K562 (cell line): Measurements from ENCODE around the gene CENPN. TPM values are rescaled to one million over a fixed set of nuclear protein-coding genes. Genes with fewer than 3 reads are reported as not detected.

ENCODE experiments used
- CREB1 ChIP-seq, 2 experiments: sonication (generic) in 1 of 2; formaldehyde crosslinking in 1 of 2; IDR thresholded peaks; 2 replicates each; pipeline versions ENCODE4 v1.6.1 to v1.8.0; 2012 to 2022; ENCODE audit warnings: inconsistent platforms in 1 of 2, mild to moderate bottlenecking in 1 of 2, missing genetic modification reagents in 1 of 2, moderate library complexity in 1 of 2
- DMBX1 ChIP-seq: fragments of 250-450 bp; sonication (Bioruptor Pico); IDR thresholded peaks from 2 replicates; pipeline ENCODE4 v1.8.0; 2022; ENCODE audit warnings: inconsistent platforms, mild to moderate bottlenecking, moderate library complexity, borderline replicate concordance
- ERF ChIP-seq: fragments of 450-650 bp; formaldehyde crosslinking; IDR thresholded peaks from 2 replicates; pipeline ENCODE4 v1.4.0; 2020; ENCODE audit warnings: mild to moderate bottlenecking, mixed read lengths
- FOXM1 ChIP-seq, 2 experiments: fragments of 450-650 bp in 1 of 2; sonication (generic) in 1 of 2; formaldehyde crosslinking in 1 of 2; IDR thresholded peaks; 2 replicates each; pipeline versions ENCODE4 v1.6.1 to v1.9.0; 2017 to 2022; ENCODE audit warnings: low read depth in 2 of 2, mild to moderate bottlenecking in 2 of 2, missing genetic modification reagents in 1 of 2, moderate library complexity in 1 of 2
- HEY1 ChIP-seq: fragments of 250-450 bp; sonication (Bioruptor Pico); IDR thresholded peaks from 2 replicates; pipeline ENCODE4 v1.5.0; 2020; ENCODE audit warnings: mild to moderate bottlenecking, moderate library complexity, borderline replicate concordance
- HOMEZ ChIP-seq: fragments of 250-450 bp; sonication (Bioruptor Pico); IDR thresholded peaks from 2 replicates; pipeline ENCODE4 v1.4.0; 2020; ENCODE audit warnings: mild to moderate bottlenecking, moderate library complexity
- MAFG ChIP-seq: fragments of 450-650 bp; conservative IDR thresholded peaks from 2 replicates; pipeline ENCODE4 v1.6.1; 2016; ENCODE audit warnings: missing genetic modification characterization, missing compliant biosample characterization
- MBD2 ChIP-seq: sonication (generic); IDR thresholded peaks from 2 replicates; pipeline ENCODE4 v1.6.1; 2016; ENCODE audit warnings: low read depth, borderline replicate concordance
- NFE2L1 ChIP-seq: fragments of 450-650 bp; IDR thresholded peaks from 2 replicates; pipeline ENCODE4 v1.6.1; 2016; ENCODE audit warnings: missing genetic modification characterization, low read depth, mild to moderate bottlenecking, missing compliant biosample characterization, moderate library complexity, borderline replicate concordance
- PPARD ChIP-seq: fragments of 250-450 bp; sonication (Bioruptor Pico); IDR thresholded peaks from 2 replicates; pipeline ENCODE4 v1.8.0; 2022; ENCODE audit warnings: inconsistent platforms, mild to moderate bottlenecking, moderate library complexity
- RBM17 ChIP-seq: fragments of 200-400 bp; formaldehyde crosslinking; IDR thresholded peaks from 2 replicates; pipeline ENCODE4 v1.6.1; 2017; ENCODE audit warnings: low read depth, mild to moderate bottlenecking, low read length, borderline replicate concordance
- SAP30 ChIP-seq: fragments of 200-600 bp; sonication (generic); IDR thresholded peaks from 2 replicates; pipeline ENCODE4 v1.6.1; 2012; ENCODE audit warnings: borderline replicate concordance, low read depth, mild to moderate bottlenecking, moderate library complexity, low read length, control low read depth, inconsistent platforms; ENCODE audit not compliant: insufficient read depth, poor library complexity, severe bottlenecking
- SETDB1 ChIP-seq: IDR thresholded peaks from one replicate; pipeline ENCODE4 v1.6.1; 2012; ENCODE audit warnings: low read length, control low read depth, inconsistent platforms
- SIX5 ChIP-seq, 2 experiments: IDR thresholded peaks; 2 replicates each; pipeline ENCODE4 v1.6.1; 2011; ENCODE audit warnings: low read length in 2 of 2, borderline replicate concordance in 1 of 2, low read depth in 1 of 2, mild to moderate bottlenecking in 1 of 2, moderate library complexity in 1 of 2; ENCODE audit not compliant: insufficient read depth in 1 of 2
- SMARCB1 ChIP-seq: IDR thresholded peaks from 2 replicates; pipeline ENCODE4 v1.6.1; 2011; ENCODE audit warnings: improper control_type of control experiment, low read depth; ENCODE audit not compliant: insufficient read length
- TFAP4 ChIP-seq: sonication (generic); formaldehyde crosslinking; IDR thresholded peaks from 2 replicates; pipeline ENCODE4 v1.8.0; 2022; ENCODE audit warnings: missing genetic modification reagents, mild to moderate bottlenecking, moderate library complexity, borderline replicate concordance
- U2AF1 ChIP-seq: fragments of 200-400 bp; formaldehyde crosslinking; optimal IDR thresholded peaks from 2 replicates; pipeline ENCODE3; 2017; ENCODE audit warnings: mild to moderate bottlenecking, low read depth, low read length, moderate library complexity
- WHSC1 ChIP-seq: IDR thresholded peaks from one replicate; pipeline ENCODE4 v1.6.1; 2012; ENCODE audit warnings: low read length, control low read depth, inconsistent platforms
- ZNF140 ChIP-seq: fragments of 250-450 bp; sonication (Bioruptor Pico); IDR thresholded peaks from 2 replicates; pipeline ENCODE4 v1.8.0; 2021; ENCODE audit warnings: moderate library complexity, mild to moderate bottlenecking, inconsistent platforms
- ZNF174 ChIP-seq: fragments of 250-450 bp; sonication (Bioruptor Pico); IDR thresholded peaks from 2 replicates; pipeline ENCODE4 v1.4.0; 2020; ENCODE audit warnings: mild to moderate bottlenecking
- ZNF263 ChIP-seq: sonication (generic); formaldehyde crosslinking; IDR thresholded peaks from 2 replicates; pipeline ENCODE4 v1.8.0; 2022; ENCODE audit warnings: mild to moderate bottlenecking, missing genetic modification reagents, borderline replicate concordance
- ZNF408 ChIP-seq: fragments of 250-450 bp; sonication (Bioruptor Pico); IDR thresholded peaks from 2 replicates; pipeline ENCODE4 v1.4.0; 2020; ENCODE audit warnings: low read depth, mild to moderate bottlenecking, moderate library complexity
- ZNF449 ChIP-seq: fragments of 250-450 bp; sonication (Bioruptor Pico); IDR thresholded peaks from 2 replicates; pipeline ENCODE4 v1.8.0; 2022; ENCODE audit warnings: moderate library complexity, mild to moderate bottlenecking, inconsistent platforms
- ZSCAN29 ChIP-seq: fragments of 450-650 bp; IDR thresholded peaks from 2 replicates; pipeline ENCODE4 v1.6.1; 2017
- polyA plus RNA-seq, 8 experiments: library from polyadenylated mRNA; depleted of rRNA in 4 of 8; stranded (reverse) in 5 of 8; unstranded in 3 of 8; fragments of >200 nt; fragmentation: Nextera tagmentation in 2 of 8; fragmentation: Illumina TruSeq in 1 of 8; extraction: Ambion mirVana in 2 of 8; extraction: Trizol in 1 of 8; gene quantifications; 2 replicates each; pipeline versions ENCODE4 v1.2.1 to v1.2.3, GENCODE V29; 2011 to 2014; ENCODE audit warnings: inconsistent platforms in 1 of 8, missing spikeins in 1 of 8
- total RNA-seq, 7 experiments: library from RNA; depleted of rRNA in 6 of 7; stranded (reverse); fragments of >200 nt in 6 of 7; fragmentation: Illumina TruSeq in 2 of 7; extraction: Trizol in 2 of 7; gene quantifications; 2 replicates each; pipeline versions ENCODE4 v1.2.1 to v1.2.3, GENCODE V29; 2011 to 2021; ENCODE audit warnings: low replicate concordance in 1 of 7

The CENPN gene
- total and polyA plus RNA-seq, 9 of the 15 experiments (the other 6 are each of a cell fraction or from before 2014, with no cell fraction given) = 92.3 to 384 (median 140) TPM

- TF ChIP-seq TFAP4 (CRISPR knock-in tag) (no peak; the same call in 1 of the 2 replicates), FOXM1 (IDR thresholded peaks at IDR 0.05; ENCODE audit: low read depth) (no peak), FOXM1 (CRISPR knock-in tag; IDR thresholded peaks at IDR 0.05; ENCODE audit: low read depth) (peak; percentile 31; the same call in 1 of the 2 replicates), ZNF174 (CRISPR knock-in tag) (no peak), ERF (CRISPR knock-in tag) (peak; percentile 85; the same call in 1 of the 2 replicates), CREB1 (IDR thresholded peaks at IDR 0.05) (no peak), CREB1 (CRISPR knock-in tag; IDR thresholded peaks at IDR 0.05) (no peak), HEY1 (CRISPR knock-in tag) (no peak), RBM17 (no peak), NFE2L1 (tag) (no peak), MAFG (tag) (no peak), HOMEZ (CRISPR knock-in tag) (0 out of 2 replicates have a peak, but pooled peaks have one; percentile 14), ZSCAN29 (no peak), DMBX1 (CRISPR knock-in tag) (no peak), WHSC1 (no peak), ZNF449 (no peak), SETDB1 (no peak), SAP30 (peak; percentile 94), ZNF140 (CRISPR knock-in tag) (no peak), SIX5 (IDR thresholded peaks at IDR 0.05; ENCODE audit: borderline replicate concordance in 1 of 2, insufficient read depth in 1 of 2, low read depth in 1 of 2, low read length in 2 of 2) (no peak), SMARCB1 (no peak), ZNF263 (CRISPR knock-in tag) (no peak), ZNF408 (no peak), PPARD (no peak), U2AF1 (peak; percentile 79), MBD2 (no peak)
These were observed 702 bp upstream of the CENPN start (continued) for GRCh38 chr16:81006211-81006812.
